A549 (cell line): ENCODE data around the gene TTC21B. TPM values are rescaled to one million over a fixed set of nuclear protein-coding genes. Genes with fewer than 3 reads are reported as not detected.

Experiments
- ATAC-seq, 2 experiments: fragments of 200-7000 bp in 1 of 2; fragments of >200 bp in 1 of 2; cut with Nextera tagmentation in 1 of 2; cut with Tn5 transposase in 1 of 2; 3 replicates each; pipeline versions ENCODE4 v1.8.0 to v1.9.1; 2018 to 2020; ENCODE audit warnings: mild to moderate bottlenecking in 1 of 2, moderate library complexity in 1 of 2
- CTCF ChIA-PET: fragments of 300-600 bp; sonication (Branson Sonifier 250); formaldehyde crosslinking; extraction: SDS; loops from one replicate; lab custom pipeline; 2021; ENCODE audit warnings: antibody characterized with exemption, inconsistent platforms; lab: Yijun Ruan, JAX
- POLR2A ChIA-PET: fragments of 350-600 bp; formaldehyde crosslinking; extraction: SDS; loops from one replicate; lab custom pipeline; 2021; ENCODE audit warnings: antibody characterized with exemption, inconsistent platforms; lab: Yijun Ruan, JAX
- DNase-seq, 2 experiments: peaks; one replicate each; pipeline versions ENCODE4 v3.0.0 to v3.0.0-alpha.2; 2011 to 2016; ENCODE audit warnings: low read depth in 1 of 2, low spot score in 1 of 2
- FAIRE-seq: peaks from 2 replicates; lab custom pipeline; 2011; peaks lifted over from hg19 to GRCh38; lab: Jason Lieb, UNC
- H3K27ac ChIP-seq, 2 experiments: fragments of >200 bp; sonication (Bioruptor Twin); formaldehyde crosslinking; 3 replicates each; pipeline ENCODE4 v1.5.1; 2016 to 2017
- H3K4me1 ChIP-seq: fragments of >200 bp; sonication (Bioruptor Twin); formaldehyde crosslinking; 3 replicates; pipeline ENCODE4 v1.6.1; 2016
- H3K4me2 ChIP-seq: fragments of >200 bp; sonication (Bioruptor Twin); formaldehyde crosslinking; 3 replicates; pipeline ENCODE4 v1.6.1; 2016
- H3K4me3 ChIP-seq: fragments of >200 bp; sonication (Bioruptor Twin); formaldehyde crosslinking; 3 replicates; pipeline ENCODE4 v1.5.1; 2016
- H3K9me3 ChIP-seq: fragments of >200 bp; sonication (Bioruptor Twin); formaldehyde crosslinking; 3 replicates; pipeline ENCODE4 v1.6.1; 2016
- CBX2 ChIP-seq: fragments of 200-600 bp; sonication (generic); IDR thresholded peaks from 2 replicates; pipeline ENCODE4 v1.6.1; 2016; ENCODE audit warnings: low read depth, mild to moderate bottlenecking, borderline replicate concordance
- CBX8 ChIP-seq: fragments of 200-600 bp; sonication (generic); IDR thresholded peaks from 2 replicates; pipeline ENCODE4 v1.6.1; 2016
- CEBPB ChIP-seq, 2 experiments: fragments of >200 bp in 1 of 2; sonication (Bioruptor Twin) in 1 of 2; formaldehyde crosslinking in 1 of 2; IDR thresholded peaks; 2 replicates each; pipeline ENCODE4 v1.6.1; 2012 to 2016
- CHD2 ChIP-seq: fragments of 150-350 bp; IDR thresholded peaks from 2 replicates; pipeline ENCODE4 v1.6.1; 2014; ENCODE audit warnings: low read length; ENCODE audit not compliant: partially characterized antibody
- EHF ChIP-seq: fragments of 250-450 bp; sonication (Bioruptor Pico); IDR thresholded peaks from 2 replicates; pipeline ENCODE4 v1.5.0; 2020; ENCODE audit warnings: mild to moderate bottlenecking
- EHMT2 ChIP-seq: fragments of 200-600 bp; sonication (generic); IDR thresholded peaks from 2 replicates; pipeline ENCODE4 v1.6.1; 2016; ENCODE audit warnings: antibody characterized with exemption, low read depth, mild to moderate bottlenecking, moderate library complexity
- EP300 ChIP-seq, 2 experiments: fragments of >200 bp; sonication (Bioruptor Twin); formaldehyde crosslinking; IDR thresholded peaks; 2 replicates in 1 of 2; 3 replicates in 1 of 2; pipeline ENCODE4 v1.6.1; 2016 to 2017
- ESRRA ChIP-seq: fragments of 150-350 bp; IDR thresholded peaks from 2 replicates; pipeline ENCODE4 v1.6.1; 2014; ENCODE audit warnings: mild to moderate bottlenecking, low read length, borderline replicate concordance
- FOSL2 ChIP-seq, 2 experiments: fragments of 450-650 bp in 1 of 2; fragments of >200 bp in 1 of 2; sonication (Bioruptor Twin) in 1 of 2; formaldehyde crosslinking; IDR thresholded peaks; 2 replicates each; pipeline versions ENCODE4 v1.5.0 to v1.6.1; 2016 to 2020; ENCODE audit warnings: mild to moderate bottlenecking in 1 of 2, moderate library complexity in 1 of 2
- HOXA7 ChIP-seq: fragments of 250-450 bp; sonication (Bioruptor Pico); IDR thresholded peaks from 2 replicates; pipeline ENCODE4 v1.5.0; 2020; ENCODE audit warnings: mild to moderate bottlenecking, moderate library complexity
- JUNB ChIP-seq: fragments of >200 bp; sonication (Bioruptor Twin); formaldehyde crosslinking; IDR thresholded peaks from 2 replicates; pipeline ENCODE4 v1.6.1; 2016
- KDM5A ChIP-seq: fragments of 200-600 bp; sonication (generic); IDR thresholded peaks from 2 replicates; pipeline ENCODE4 v1.6.1; 2016; ENCODE audit warnings: antibody characterized with exemption, mild to moderate bottlenecking
- NFE2L2 ChIP-seq: fragments of 150-350 bp; conservative IDR thresholded peaks from 2 replicates; pipeline ENCODE4 v1.6.1; 2014; ENCODE audit warnings: low read length
- RFX5 ChIP-seq: fragments of 450-650 bp; IDR thresholded peaks from 2 replicates; pipeline ENCODE4 v1.7.1; 2014; ENCODE audit warnings: antibody characterized with exemption, mild to moderate bottlenecking, moderate library complexity
- ZFP36 ChIP-seq: fragments of 450-650 bp; IDR thresholded peaks from 2 replicates; pipeline ENCODE4 v1.6.1; 2014; ENCODE audit warnings: borderline replicate concordance; ENCODE audit not compliant: partially characterized antibody
- ZNF302 ChIP-seq: fragments of 250-450 bp; sonication (Bioruptor Pico); IDR thresholded peaks from 2 replicates; pipeline ENCODE4 v1.9.0; 2021; ENCODE audit warnings: inconsistent platforms, mild to moderate bottlenecking, moderate library complexity
- ZSCAN20 ChIP-seq: fragments of 250-450 bp; sonication (Bioruptor Pico); IDR thresholded peaks from 2 replicates; pipeline ENCODE4 v1.8.0; 2022; ENCODE audit warnings: mild to moderate bottlenecking, moderate library complexity
- whole genome bisulfite sequencing: methylation state at CpG from one replicate; pipeline ENCODE4 v1.1.6; 2017; ENCODE audit errors: missing lambda C conversion rate; 5-methylcytosine and 5-hydroxymethylcytosine counted together
- polyA plus RNA-seq, 4 experiments: library from polyadenylated mRNA; depleted of rRNA in 3 of 4; stranded (reverse); fragments of >200 nt; fragmentation: RNase III in 1 of 4; extraction: RNeasy Plus Mini Kit Qiagen cat#74134 plus additional on column Dnase treatment in 1 of 4; gene quantifications; 2 replicates in 3 of 4; 3 replicates in 1 of 4; pipeline ENCODE4 v1.2.3, GENCODE V29; 2011 to 2017
- TF ChIP-seq, protein P1 (sequence below): fragments of 250-450 bp; sonication (Bioruptor Pico); IDR thresholded peaks from 2 replicates; pipeline ENCODE4 v1.5.0; 2020; ENCODE audit warnings: low read depth, mild to moderate bottlenecking, moderate library complexity
- TF ChIP-seq, protein P2 (sequence below): fragments of >200 bp; sonication (Bioruptor Twin); formaldehyde crosslinking; IDR thresholded peaks from 3 replicates; pipeline ENCODE4 v1.5.1; 2016
- TF ChIP-seq, protein P3 (sequence below): fragments of >200 bp; sonication (Bioruptor Twin); formaldehyde crosslinking; IDR thresholded peaks from 3 replicates; pipeline ENCODE4 v1.6.1; 2016
- TF ChIP-seq, protein P4 (sequence below): IDR thresholded peaks from 2 replicates; pipeline ENCODE4 v1.6.1; 2012; ENCODE audit warnings: low read depth, borderline replicate concordance
- TF ChIP-seq, protein P5 (sequence below): IDR thresholded peaks from 2 replicates; pipeline ENCODE4 v1.6.1; 2012

Gene TTC21B
- polyA plus RNA-seq, 2 of the 4 experiments (the other 2 are of a cell fraction) = 6.2 to 17.5 TPM

DNA sequence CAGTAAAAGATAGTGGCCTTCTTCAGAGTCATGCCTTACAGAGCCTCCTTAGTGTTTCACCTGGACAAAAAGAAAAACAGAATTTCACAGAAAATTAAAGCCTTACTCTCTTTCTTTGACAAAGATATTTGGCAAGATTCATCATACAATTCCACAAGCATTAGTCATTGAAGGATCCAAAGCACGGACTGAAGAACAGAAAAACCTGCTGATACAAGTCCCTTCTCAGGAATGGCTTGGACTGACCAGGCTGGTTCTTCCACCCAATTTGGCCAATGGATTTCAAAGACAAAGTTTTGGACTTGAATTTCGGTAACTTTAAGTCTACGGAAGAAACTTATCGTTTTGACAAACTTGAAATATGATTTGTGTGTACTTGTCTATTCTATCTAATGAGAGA lies 120.4 kb downstream of the TTC21B start:
- no peak overlapping the region for H3K4me2 ChIP-seq
- H3K9me3 ChIP-seq = no peaks in the 10 kb centered on the region
- WGBS = 32% methylated on average over 4 of the region's 4 CpGs
- FAIRE-seq (no peak), ATAC-seq (no peak; a peak in 1 of 6 replicates), DNase-seq (no peak)
- ChIA-PET CTCF (no interaction called here), POLR2A (no interaction called here)
- no peak for TF ChIP-seq ESRRA
- TF ChIP-seq KDM5A = no peak
- TF ChIP-seq ZNF302 (CRISPR knock-in tag) = no peak
- H3K4me1 ChIP-seq = no peaks in the 10 kb centered on the region
- no peak overlapping the region for H3K27ac ChIP-seq
- H3K4me3 ChIP-seq = no peak overlapping the region

DNA sequence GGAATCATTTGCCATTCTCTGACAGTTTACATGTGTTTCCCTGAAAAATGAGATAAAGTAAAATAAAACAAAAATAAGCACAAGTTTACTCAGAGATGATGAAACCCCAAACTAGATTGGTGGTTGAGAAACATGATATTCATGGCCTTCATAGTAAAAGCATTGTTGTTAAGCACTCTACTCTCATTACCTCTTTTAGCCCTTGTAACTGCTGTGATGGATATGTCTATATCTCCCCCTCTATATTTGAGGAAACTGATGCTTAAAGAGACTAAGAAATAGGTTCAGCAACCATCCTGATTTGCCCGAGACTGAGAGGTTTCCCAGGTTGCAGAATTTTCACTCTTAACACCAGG lies 125.7 kb downstream of the TTC21B start:
- no peak overlapping the region for H3K4me3 ChIP-seq
- H3K9me3 ChIP-seq = no peaks in the 10 kb centered on the region
- ChIA-PET CTCF (no interaction called here), POLR2A (no interaction called here)
- 7% methylated on average over 1 of the region's 1 CpG for WGBS
- FAIRE-seq = no peak
- TF ChIP-seq HOXA7 (CRISPR knock-in tag) (no peak), FOSL2 (IDR thresholded peaks at IDR 0.05) (no peak), FOSL2 (CRISPR knock-in tag; IDR thresholded peaks at IDR 0.05) (no peak)
- no peak overlapping the region for H3K4me2 ChIP-seq
- no peak for DNase-seq
- no peaks in the 10 kb centered on the region for H3K4me1 ChIP-seq
- no peak overlapping the region for H3K27ac ChIP-seq
- no peak for ATAC-seq

DNA sequence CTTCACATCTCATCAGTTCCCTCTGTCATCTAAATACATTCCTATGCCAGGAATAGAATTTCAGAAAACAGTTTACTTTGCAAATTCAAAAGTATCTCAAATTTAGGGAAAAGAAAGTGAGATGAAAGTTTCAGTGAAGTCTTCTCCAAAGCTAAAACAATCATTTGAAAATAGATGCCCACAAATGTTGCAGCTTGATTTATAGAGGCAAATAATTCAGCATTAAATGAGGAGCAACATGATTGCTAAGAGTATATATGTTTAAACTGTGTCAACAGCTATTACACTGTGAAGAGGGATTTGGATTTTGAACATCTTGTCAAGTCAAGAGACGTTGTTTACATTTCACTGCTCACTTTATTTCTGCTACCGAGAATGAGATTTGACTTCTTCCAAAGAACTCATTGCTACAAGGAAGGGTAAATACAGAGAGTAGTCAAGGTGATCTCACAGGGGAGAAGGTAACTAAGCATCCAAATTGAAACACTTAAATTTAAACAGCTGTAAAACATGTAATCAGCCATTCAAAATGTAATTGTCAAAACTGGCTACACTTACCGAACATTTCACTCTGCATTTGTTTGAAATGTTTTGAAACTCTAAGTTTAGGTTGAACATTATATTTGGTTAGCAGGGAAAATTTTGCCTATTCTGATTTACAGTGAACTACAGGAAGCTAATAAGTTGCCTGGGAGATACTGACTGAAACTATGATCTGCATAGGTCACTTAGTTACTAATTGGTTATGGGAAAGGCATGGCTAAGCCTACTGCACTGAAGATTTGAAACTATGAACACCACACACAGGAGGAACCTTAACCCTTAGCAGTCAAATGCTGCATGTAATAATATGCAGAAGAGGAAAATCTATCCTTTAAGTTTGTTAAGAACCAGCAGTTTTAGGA lies 126.3 kb downstream of the TTC21B start:
- DNase-seq (no peak), ATAC-seq (no peak), FAIRE-seq (no peak)
- TF ChIP-seq CEBPB (IDR thresholded peaks at IDR 0.05) = no peak
- TF ChIP-seq EHF (CRISPR knock-in tag) = no peak
- TF ChIP-seq, protein P1, sequence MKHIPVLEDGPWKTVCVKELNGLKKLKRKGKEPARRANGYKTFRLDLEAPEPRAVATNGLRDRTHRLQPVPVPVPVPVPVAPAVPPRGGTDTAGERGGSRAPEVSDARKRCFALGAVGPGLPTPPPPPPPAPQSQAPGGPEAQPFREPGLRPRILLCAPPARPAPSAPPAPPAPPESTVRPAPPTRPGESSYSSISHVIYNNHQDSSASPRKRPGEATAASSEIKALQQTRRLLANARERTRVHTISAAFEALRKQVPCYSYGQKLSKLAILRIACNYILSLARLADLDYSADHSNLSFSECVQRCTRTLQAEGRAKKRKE = no peak
- TF ChIP-seq, protein P2, sequence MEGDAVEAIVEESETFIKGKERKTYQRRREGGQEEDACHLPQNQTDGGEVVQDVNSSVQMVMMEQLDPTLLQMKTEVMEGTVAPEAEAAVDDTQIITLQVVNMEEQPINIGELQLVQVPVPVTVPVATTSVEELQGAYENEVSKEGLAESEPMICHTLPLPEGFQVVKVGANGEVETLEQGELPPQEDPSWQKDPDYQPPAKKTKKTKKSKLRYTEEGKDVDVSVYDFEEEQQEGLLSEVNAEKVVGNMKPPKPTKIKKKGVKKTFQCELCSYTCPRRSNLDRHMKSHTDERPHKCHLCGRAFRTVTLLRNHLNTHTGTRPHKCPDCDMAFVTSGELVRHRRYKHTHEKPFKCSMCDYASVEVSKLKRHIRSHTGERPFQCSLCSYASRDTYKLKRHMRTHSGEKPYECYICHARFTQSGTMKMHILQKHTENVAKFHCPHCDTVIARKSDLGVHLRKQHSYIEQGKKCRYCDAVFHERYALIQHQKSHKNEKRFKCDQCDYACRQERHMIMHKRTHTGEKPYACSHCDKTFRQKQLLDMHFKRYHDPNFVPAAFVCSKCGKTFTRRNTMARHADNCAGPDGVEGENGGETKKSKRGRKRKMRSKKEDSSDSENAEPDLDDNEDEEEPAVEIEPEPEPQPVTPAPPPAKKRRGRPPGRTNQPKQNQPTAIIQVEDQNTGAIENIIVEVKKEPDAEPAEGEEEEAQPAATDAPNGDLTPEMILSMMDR = no peak
- TF ChIP-seq, protein P3, sequence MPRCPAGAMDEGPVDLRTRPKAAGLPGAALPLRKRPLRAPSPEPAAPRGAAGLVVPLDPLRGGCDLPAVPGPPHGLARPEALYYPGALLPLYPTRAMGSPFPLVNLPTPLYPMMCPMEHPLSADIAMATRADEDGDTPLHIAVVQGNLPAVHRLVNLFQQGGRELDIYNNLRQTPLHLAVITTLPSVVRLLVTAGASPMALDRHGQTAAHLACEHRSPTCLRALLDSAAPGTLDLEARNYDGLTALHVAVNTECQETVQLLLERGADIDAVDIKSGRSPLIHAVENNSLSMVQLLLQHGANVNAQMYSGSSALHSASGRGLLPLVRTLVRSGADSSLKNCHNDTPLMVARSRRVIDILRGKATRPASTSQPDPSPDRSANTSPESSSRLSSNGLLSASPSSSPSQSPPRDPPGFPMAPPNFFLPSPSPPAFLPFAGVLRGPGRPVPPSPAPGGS = no peak
- no peak for TF ChIP-seq RFX5
- TF ChIP-seq, protein P4, sequence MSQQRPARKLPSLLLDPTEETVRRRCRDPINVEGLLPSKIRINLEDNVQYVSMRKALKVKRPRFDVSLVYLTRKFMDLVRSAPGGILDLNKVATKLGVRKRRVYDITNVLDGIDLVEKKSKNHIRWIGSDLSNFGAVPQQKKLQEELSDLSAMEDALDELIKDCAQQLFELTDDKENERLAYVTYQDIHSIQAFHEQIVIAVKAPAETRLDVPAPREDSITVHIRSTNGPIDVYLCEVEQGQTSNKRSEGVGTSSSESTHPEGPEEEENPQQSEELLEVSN = no peak
- no peak for TF ChIP-seq CBX8
- TF ChIP-seq EHMT2 = no peak
- no peak for TF ChIP-seq CHD2
- no peak for TF ChIP-seq ESRRA
- TF ChIP-seq, protein P5, sequence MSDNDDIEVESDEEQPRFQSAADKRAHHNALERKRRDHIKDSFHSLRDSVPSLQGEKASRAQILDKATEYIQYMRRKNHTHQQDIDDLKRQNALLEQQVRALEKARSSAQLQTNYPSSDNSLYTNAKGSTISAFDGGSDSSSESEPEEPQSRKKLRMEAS = no peak
- no peak for TF ChIP-seq ZFP36
- TF ChIP-seq NFE2L2 = no peak
- no peak for TF ChIP-seq EP300 (IDR thresholded peaks at IDR 0.05)
- no peak for TF ChIP-seq JUNB
- TF ChIP-seq CBX2 = no peak
- no peak for TF ChIP-seq ZSCAN20 (CRISPR knock-in tag)
- H3K4me2 ChIP-seq = no peak overlapping the region
- H3K4me3 ChIP-seq = no peak overlapping the region
- no peaks in the 10 kb centered on the region for H3K9me3 ChIP-seq
- H3K27ac ChIP-seq = no peak overlapping the region
- 30% methylated on average over 3 of the region's 3 CpGs for WGBS
- H3K4me1 ChIP-seq = no peaks in the 10 kb centered on the region
- ChIA-PET POLR2A (no interaction called here), CTCF (no interaction called here)
